OCI-LY3 (cell line): ENCODE results near the gene TM9SF2.

Source experiments
- H2AFZ ChIP-seq: fragments of 200-600, 300-600 bp; shearing (Covaris generic); 2 replicates; pipeline ENCODE4 v1.6.0; 2014; ENCODE audit warnings: antibody characterized with exemption, low read depth, low read length
- H3K27ac ChIP-seq: fragments of 200-600, 300-600 bp; sonication (generic); 2 replicates; pipeline ENCODE4 v1.5.1; 2014; ENCODE audit warnings: mild to moderate bottlenecking, low read length, moderate library complexity, mixed read lengths
- H3K27me3 ChIP-seq: fragments of 200-600, 300-600 bp; sonication (generic); 2 replicates; pipeline ENCODE4 v1.6.1; 2014; ENCODE audit warnings: low read depth, low read length, mixed read lengths
- H3K36me3 ChIP-seq: fragments of 200-600, 300-600 bp; sonication (generic); replicated peaks from 2 replicates; pipeline ENCODE3; 2014; ENCODE audit warnings: low read depth, low read length, mixed read lengths
- H3K4me1 ChIP-seq: fragments of 300-600, 200-600 bp; sonication (generic); 2 replicates; pipeline ENCODE4 v1.6.1; 2014; ENCODE audit warnings: low read length, mixed read lengths
- H3K4me2 ChIP-seq: fragments of 200-600, 300-600 bp; sonication (generic); 2 replicates; pipeline ENCODE4 v1.6.1; 2014; ENCODE audit warnings: low read length, mixed read lengths
- H3K4me3 ChIP-seq: fragments of 300-600, 200-600 bp; sonication (generic); 2 replicates; pipeline ENCODE4 v1.5.1; 2014; ENCODE audit warnings: antibody characterized with exemption, mild to moderate bottlenecking, low read length, moderate library complexity
- H3K79me2 ChIP-seq: fragments of 300-600, 200-600 bp; shearing (Covaris generic); 2 replicates; pipeline ENCODE4 v1.6.1; 2014; ENCODE audit warnings: mild to moderate bottlenecking, low read length, mixed read lengths
- H3K9ac ChIP-seq: fragments of 300-600, 200-600 bp; shearing (Covaris generic); 2 replicates; pipeline ENCODE4 v1.6.0; 2014; ENCODE audit warnings: mild to moderate bottlenecking, low read length, moderate library complexity
- H3K9me3 ChIP-seq: fragments of 200-600, 300-600 bp; shearing (Covaris generic); 2 replicates; pipeline ENCODE4 v1.6.1; 2014; ENCODE audit warnings: low read length, mixed read lengths; ENCODE audit not compliant: insufficient read depth
- H4K20me1 ChIP-seq: fragments of 200-600, 300-600 bp; sonication (generic); 2 replicates; pipeline ENCODE4 v1.6.1; 2016; ENCODE audit warnings: low read length, mixed read lengths; ENCODE audit not compliant: insufficient read depth
- EZH2phosphoT487 ChIP-seq: fragments of 200-600 bp; shearing (Covaris generic); IDR thresholded peaks from 2 replicates; pipeline ENCODE4 v1.6.1; 2018; ENCODE audit warnings: antibody characterized with exemption, mixed run types, low read depth
- TF ChIP-seq, protein P1 (sequence below): fragments of 200-600, 300-600 bp; sonication (generic); IDR thresholded peaks from 2 replicates; pipeline ENCODE4 v1.5.1; 2014; ENCODE audit warnings: antibody characterized with exemption, low read length, low read depth

Gene TM9SF2

DNA sequence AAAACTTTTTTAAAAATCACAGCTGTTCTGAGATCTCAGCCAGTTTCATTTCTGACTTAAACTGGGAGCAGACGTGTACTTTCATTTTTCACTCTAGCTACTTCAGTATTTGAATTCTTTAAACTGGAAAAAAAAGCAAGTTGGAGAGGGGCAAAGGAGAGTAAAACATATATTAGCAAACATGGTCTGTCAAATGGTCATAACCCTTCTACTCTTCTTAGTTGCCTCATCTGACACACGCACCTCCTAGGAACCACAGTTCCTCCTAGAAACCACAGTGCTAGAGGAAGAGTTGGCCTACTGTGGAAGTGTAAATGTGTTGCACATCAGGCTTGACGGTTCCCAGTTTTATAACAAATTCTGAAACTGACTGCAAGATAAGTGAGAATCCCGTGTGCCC lies 47.2 kb downstream of the TM9SF2 start:
- Histone ChIP-seq H4K20me1 (no peaks in the 10 kb centered on the region), H3K4me3 (peak overlapping the region; percentile 58), H3K9me3 (no peaks in the 10 kb centered on the region), H2AFZ (no peak overlapping the region), H3K79me2 (peaks cover 18% of the 10 kb centered on the region), H3K4me1 (peaks cover 87% of the 10 kb centered on the region), H3K36me3 (peaks cover 40% of the 10 kb centered on the region), H3K27ac (peak overlapping the region; percentile 96), H3K4me2 (peak overlapping the region; percentile 77), H3K27me3 (no peaks in the 10 kb centered on the region), H3K9ac (peak overlapping the region; percentile 86)
- TF ChIP-seq, protein P1, sequence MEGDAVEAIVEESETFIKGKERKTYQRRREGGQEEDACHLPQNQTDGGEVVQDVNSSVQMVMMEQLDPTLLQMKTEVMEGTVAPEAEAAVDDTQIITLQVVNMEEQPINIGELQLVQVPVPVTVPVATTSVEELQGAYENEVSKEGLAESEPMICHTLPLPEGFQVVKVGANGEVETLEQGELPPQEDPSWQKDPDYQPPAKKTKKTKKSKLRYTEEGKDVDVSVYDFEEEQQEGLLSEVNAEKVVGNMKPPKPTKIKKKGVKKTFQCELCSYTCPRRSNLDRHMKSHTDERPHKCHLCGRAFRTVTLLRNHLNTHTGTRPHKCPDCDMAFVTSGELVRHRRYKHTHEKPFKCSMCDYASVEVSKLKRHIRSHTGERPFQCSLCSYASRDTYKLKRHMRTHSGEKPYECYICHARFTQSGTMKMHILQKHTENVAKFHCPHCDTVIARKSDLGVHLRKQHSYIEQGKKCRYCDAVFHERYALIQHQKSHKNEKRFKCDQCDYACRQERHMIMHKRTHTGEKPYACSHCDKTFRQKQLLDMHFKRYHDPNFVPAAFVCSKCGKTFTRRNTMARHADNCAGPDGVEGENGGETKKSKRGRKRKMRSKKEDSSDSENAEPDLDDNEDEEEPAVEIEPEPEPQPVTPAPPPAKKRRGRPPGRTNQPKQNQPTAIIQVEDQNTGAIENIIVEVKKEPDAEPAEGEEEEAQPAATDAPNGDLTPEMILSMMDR, result no peak

DNA sequence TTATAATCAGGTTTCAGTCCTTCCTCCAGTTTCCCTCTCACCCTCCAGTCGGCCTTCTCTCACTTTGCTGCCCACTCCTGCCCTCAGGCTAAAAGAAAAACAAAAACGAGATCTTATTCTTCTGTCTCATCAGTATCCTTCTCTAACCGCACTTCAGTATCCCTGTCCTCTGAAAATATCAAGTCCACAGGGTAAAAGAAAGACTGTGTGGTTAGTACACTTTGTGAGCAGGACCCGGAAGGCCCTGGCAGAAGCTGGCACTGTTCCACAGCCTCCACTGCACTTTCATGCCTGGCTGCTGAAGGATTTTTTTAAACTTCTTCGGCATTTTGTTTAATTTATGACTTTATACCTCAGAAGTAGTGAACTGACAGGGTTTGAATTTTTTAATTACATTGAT lies 51.8 kb downstream of the TM9SF2 start:
- Histone ChIP-seq H3K27me3 (no peaks in the 10 kb centered on the region), H2AFZ (no peak overlapping the region), H3K79me2 (peaks cover 10% of the 10 kb centered on the region; the same call in 1 of the 2 replicates), H3K4me3 (no peak overlapping the region), H3K36me3 (peaks cover 67% of the 10 kb centered on the region), H3K9me3 (no peaks in the 10 kb centered on the region), H4K20me1 (no peaks in the 10 kb centered on the region), H3K27ac (no peak overlapping the region), H3K4me1 (peaks cover 52% of the 10 kb centered on the region), H3K4me2 (no peak overlapping the region), H3K9ac (no peak overlapping the region)
- TF ChIP-seq, protein P1, result no peak
- no peak for TF ChIP-seq EZH2phosphoT487

DNA sequence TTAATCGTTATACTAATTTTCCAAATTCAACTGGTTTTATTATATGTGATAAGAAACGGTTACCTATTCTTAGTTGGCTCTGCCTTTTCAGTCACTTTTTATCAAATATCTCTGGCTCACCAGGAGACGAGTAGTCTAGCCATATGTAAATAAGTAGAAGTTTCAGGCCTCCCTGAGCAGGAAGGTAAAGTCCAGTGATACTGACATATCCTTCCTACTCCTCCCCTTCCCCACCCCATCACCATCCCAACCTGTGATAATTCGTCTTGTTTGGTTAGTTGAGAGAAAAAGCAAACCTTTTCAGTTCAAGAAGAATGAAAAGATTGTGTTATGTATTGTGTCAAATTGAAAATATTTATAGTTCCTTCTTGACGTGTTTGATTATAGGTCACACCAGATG lies 53.9 kb downstream of the TM9SF2 start:
- Histone ChIP-seq H3K27me3 (no peaks in the 10 kb centered on the region), H3K36me3 (peaks cover 74% of the 10 kb centered on the region), H3K79me2 (peaks cover 7% of the 10 kb centered on the region; the same call in 1 of the 2 replicates), H3K27ac (peak overlapping the region; percentile 8; the same call in 1 of the 2 replicates), H3K9ac (no peak overlapping the region), H3K4me3 (no peak overlapping the region), H3K9me3 (no peaks in the 10 kb centered on the region), H3K4me2 (peak overlapping the region; percentile 18), H3K4me1 (peaks cover 30% of the 10 kb centered on the region), H2AFZ (no peak overlapping the region), H4K20me1 (no peaks in the 10 kb centered on the region)
- TF ChIP-seq EZH2phosphoT487, result no peak
- TF ChIP-seq, protein P1, result no peak

DNA sequence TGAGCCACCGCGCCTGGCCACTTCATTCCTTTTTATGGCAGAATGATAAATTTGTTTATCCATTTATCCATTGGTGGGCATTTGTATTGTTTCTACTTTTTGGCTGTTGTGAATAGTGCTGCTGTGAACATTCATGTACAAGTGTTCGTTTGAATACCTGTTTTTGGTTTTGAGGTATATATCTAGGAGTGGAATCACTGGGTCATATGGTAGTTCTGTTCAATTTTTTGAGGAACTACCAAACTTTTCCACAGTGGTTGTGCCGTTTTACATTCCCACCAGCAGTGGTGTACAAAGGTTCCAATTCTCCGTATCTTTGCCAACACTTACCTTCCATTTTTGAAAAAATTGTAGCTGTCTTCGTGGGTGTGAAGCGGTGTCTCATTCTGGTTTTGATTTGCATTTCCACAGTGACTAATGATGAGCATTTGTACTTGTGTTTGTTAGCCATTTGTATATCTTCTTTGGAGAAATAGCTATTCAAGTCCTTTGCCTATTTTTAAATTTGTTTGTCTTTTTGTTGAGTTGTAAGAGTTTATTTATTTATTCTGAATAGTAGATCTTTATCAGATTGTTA lies 55.7 kb downstream of the TM9SF2 start:
- Histone ChIP-seq H3K9me3 (no peaks in the 10 kb centered on the region), H4K20me1 (no peaks in the 10 kb centered on the region), H3K27ac (no peak overlapping the region), H3K79me2 (no peaks in the 10 kb centered on the region), H3K4me1 (peaks cover 12% of the 10 kb centered on the region), H3K4me3 (no peak overlapping the region), H3K4me2 (no peak overlapping the region), H3K9ac (no peak overlapping the region), H3K27me3 (no peaks in the 10 kb centered on the region), H3K36me3 (peaks cover 71% of the 10 kb centered on the region), H2AFZ (no peak overlapping the region)
- TF ChIP-seq, protein P1, result no peak
- TF ChIP-seq EZH2phosphoT487, result no peak
